Naive thymus-derived CD8-positive, alpha-beta T cell (primary cell): Measurements from ENCODE around the gene WAC. TPM values are rescaled to one million over a fixed set of nuclear protein-coding genes. Genes with fewer than 3 reads are reported as not detected.
"Not testable (repeated sequence)": the region's sequence is repeated elsewhere in the genome, so short reads cannot be mapped to it uniquely, and the experiment has no call there.

Experiments used
- ATAC-seq, 2 donors: fragments of 150-1000 bp; cut with Tn5 transposase in 1 of 2; sonication (Bioruptor Pico), chemical (Tn5 transposase) in 1 of 2; 1 replicate in 1 of 2; 2 replicates in 1 of 2; pipeline ENCODE4 v1.10.0; 2021; ENCODE audit warnings: mild to moderate bottlenecking in 2 of 2, moderate library complexity in 2 of 2
- POLR2A ChIA-PET: fragments of 350-600 bp; sonication (Branson Sonifier 250); formaldehyde crosslinking; loops from one replicate; lab custom pipeline; 2021; ENCODE audit warnings: antibody characterized with exemption; lab: Charles Lee
- DNase-seq, 10 donors: peaks; one replicate each; pipeline versions ENCODE4 v3.0.0 to v3.0.0-alpha.2; 2020 to 2022
- H3K27ac Mint-ChIP-seq, 10 donors: one replicate each; pipeline ENCODE4 v1.8.0; 2020 to 2022; ENCODE audit warnings: mild to moderate bottlenecking in 10 of 10, mixed read lengths in 10 of 10, moderate library complexity in 4 of 10, inconsistent platforms in 1 of 10
- H3K27me3 Mint-ChIP-seq, 5 donors: one replicate each; pipeline ENCODE4 v1.8.0; 2021 to 2022; ENCODE audit warnings: mixed read lengths in 5 of 5
- H3K36me3 Mint-ChIP-seq, 3 donors: one replicate each; pipeline ENCODE4 v1.8.0; 2020 to 2022; ENCODE audit warnings: mixed read lengths in 3 of 3, mild to moderate bottlenecking in 2 of 3, inconsistent platforms in 1 of 3
- H3K4me1 Mint-ChIP-seq, 4 donors: one replicate each; pipeline ENCODE4 v1.8.0; 2021 to 2022; ENCODE audit warnings: mixed read lengths in 4 of 4
- H3K4me3 Mint-ChIP-seq, 10 donors: one replicate each; pipeline ENCODE4 v1.8.0; 2020 to 2022; ENCODE audit warnings: mild to moderate bottlenecking in 10 of 10, mixed read lengths in 10 of 10, moderate library complexity in 6 of 10, inconsistent platforms in 1 of 10
- H3K9me3 Mint-ChIP-seq, 9 donors: one replicate each; pipeline ENCODE4 v1.8.0; 2020 to 2022; ENCODE audit warnings: mixed read lengths in 9 of 9, mild to moderate bottlenecking in 3 of 9, inconsistent platforms in 1 of 9, moderate library complexity in 1 of 9
- polyA plus RNA-seq, 3 donors: library from polyadenylated mRNA; unstranded; fragments of 300-500 nt; fragmentation: Illumina TruSeq; gene quantifications; one replicate each; pipeline ENCODE4 v1.2.3, GENCODE V29; 2021
- total RNA-seq, 8 experiments: library from RNA in 2 of 8; stranded (reverse) in 2 of 8; gene quantifications; one replicate each; pipeline ENCODE4 v1.2.3 and lab custom pipeline; 2021 to 2026

Gene WAC
- total and polyA plus RNA-seq, 5 experiments from 2014 or later: 84.2 to 213 (median 108) TPM

GRCh38 chr10:28594406-28594805, 61.5 kb downstream of the WAC start:
- H3K27me3 Mint-ChIP-seq: no peaks in the 10 kb centered on the region
- H3K9me3 Mint-ChIP-seq: no peaks in the 10 kb centered on the region
- DNase-seq (peak in 9 of 10 donors; percentile 12 to 89 (median 67)), ATAC-seq (peak; percentile 98 to 99)
- peaks cover 34 to 63% (median 59%) of the 10 kb centered on the region in 4 donors for H3K4me1 Mint-ChIP-seq
- peak overlapping the region in 9 of 10 donors; percentile 29 to 81 (median 61) for H3K4me3 Mint-ChIP-seq
- POLR2A ChIA-PET: interaction anchor here (0.5 to 0.8 kb wide), 2 partner anchors 62 to 257 kb away, joined by 3 to 5 read pairs; no protein-coding TSS in a partner anchor
- H3K27ac Mint-ChIP-seq: peak overlapping the region in 9 of 10 donors; percentile 2 to 66 (median 25)
- H3K36me3 Mint-ChIP-seq: peaks cover 19 to 70% (median 43%) of the 10 kb centered on the region in 3 donors

GRCh38 chr10:28595613-28596012, 62.7 kb downstream of the WAC start:
- DNase-seq (no peak), ATAC-seq (no peak)
- POLR2A ChIA-PET: no interaction called here
- Mint-ChIP-seq H3K36me3 (peaks cover 17 to 69% (median 39%) of the 10 kb centered on the region in 3 donors), H3K4me3 (peak overlapping the region in 4 of 10 donors; percentile 1 to 41 (median 28)), H3K27me3 (no peaks in the 10 kb centered on the region), H3K4me1 (peaks cover 36 to 71% (median 68%) of the 10 kb centered on the region in 4 donors), H3K27ac (peak overlapping the region in 2 of 10 donors; percentile 13 to 68), H3K9me3 (no peaks in the 10 kb centered on the region)

GRCh38 chr10:28600056-28600455, 67.1 kb downstream of the WAC start:
- DNase-seq: no peak
- H3K4me3 Mint-ChIP-seq: no peak overlapping the region

GRCh38 chr10:28601012-28601411, 68.1 kb downstream of the WAC start:
- ATAC-seq (no peak), DNase-seq (no peak)
- Mint-ChIP-seq H3K27me3 (no peaks in the 10 kb centered on the region), H3K9me3 (no peaks in the 10 kb centered on the region), H3K36me3 (peaks cover 7 to 70% (median 18%) of the 10 kb centered on the region in 3 donors), H3K27ac (peak overlapping the region in 1 of 10 donors; percentile 74), H3K4me1 (peaks cover 42 to 77% (median 71%) of the 10 kb centered on the region in 4 donors), H3K4me3 (no peak overlapping the region)
- POLR2A ChIA-PET: no interaction called here

More at GRCh38 chr10:28600056-28600455, 67.1 kb downstream of the WAC start:
- Mint-ChIP-seq H3K4me1 (peaks cover 44 to 74% (median 69%) of the 10 kb centered on the region in 4 donors), H3K27ac (peak overlapping the region in 1 of 10 donors; percentile 44), H3K9me3 (no peaks in the 10 kb centered on the region), H3K36me3 (peaks cover 7 to 73% (median 23%) of the 10 kb centered on the region in 3 donors), H3K27me3 (no peaks in the 10 kb centered on the region)
- POLR2A ChIA-PET: no interaction called here
- ATAC-seq: no peak

- Mint-ChIP-seq H3K4me3 (peak overlapping the region in 1 of 10 donors; percentile 32), H3K4me1 (peaks cover 25 to 67% (median 63%) of the 10 kb centered on the region in 4 donors), H3K27ac (peak overlapping the region in 7 of 10 donors; percentile 1 to 87 (median 28)), H3K27me3 (no peaks in the 10 kb centered on the region), H3K9me3 (no peaks in the 10 kb centered on the region), H3K36me3 (peaks cover 0 to 77% (median 14%) of the 10 kb centered on the region in 3 donors)
- DNase-seq (no peak), ATAC-seq (no peak)
- POLR2A ChIA-PET: no interaction called here
These were observed 71.9 kb downstream of the WAC start for GRCh38 chr10:28604567-28605536.

- peak overlapping the region in 8 of 10 donors; percentile 3 to 83 (median 44) for H3K27ac Mint-ChIP-seq
- ATAC-seq: no peak
These were observed 73.7 kb downstream of the WAC start for GRCh38 chr10:28606568-28606967.

GRCh38 chr10:28609636-28610035, 76.7 kb downstream of the WAC start:
- not testable (repeated sequence) for DNase-seq, H3K9me3 Mint-ChIP-seq, H3K27me3 Mint-ChIP-seq, H3K4me3 Mint-ChIP-seq, ATAC-seq
- peak overlapping the region in 3 of 10 donors; percentile 19 to 65 (median 44) for H3K27ac Mint-ChIP-seq
- H3K36me3 Mint-ChIP-seq: peaks cover 10 to 86% (median 36%) of the 10 kb centered on the region in 3 donors
- peaks cover 17 to 47% (median 41%) of the 10 kb centered on the region in 4 donors for H3K4me1 Mint-ChIP-seq
- POLR2A ChIA-PET: interaction anchor here (0.7 kb wide), 1 partner anchor 178 kb away, joined by 3 read pairs; no protein-coding TSS in a partner anchor

More at GRCh38 chr10:28606568-28606967, 73.7 kb downstream of the WAC start:
- no peak for DNase-seq
- Mint-ChIP-seq H3K36me3 (peaks cover 1 to 82% (median 19%) of the 10 kb centered on the region in 3 donors), H3K27me3 (no peaks in the 10 kb centered on the region), H3K4me3 (no peak overlapping the region), H3K4me1 (peaks cover 22 to 66% (median 60%) of the 10 kb centered on the region in 4 donors), H3K9me3 (no peaks in the 10 kb centered on the region)
- POLR2A ChIA-PET: no interaction called here

- Mint-ChIP-seq H3K27ac (peak overlapping the region in 5 of 10 donors; percentile 28 to 74 (median 57)), H3K4me1 (peaks cover 12 to 25% (median 15%) of the 10 kb centered on the region in 4 donors), H3K36me3 (peaks cover 11 to 89% (median 48%) of the 10 kb centered on the region in 3 donors), H3K4me3 (no peak overlapping the region), H3K9me3 (no peaks in the 10 kb centered on the region), H3K27me3 (no peaks in the 10 kb centered on the region)
- no peak for ATAC-seq
- DNase-seq: no peak
- POLR2A ChIA-PET: no interaction called here
These were observed 80.0 kb downstream of the WAC start for GRCh38 chr10:28612877-28613276.

GRCh38 chr10:28616514-28616913, 83.6 kb downstream of the WAC start:
- Mint-ChIP-seq H3K4me3 (no peak overlapping the region), H3K27me3 (no peaks in the 10 kb centered on the region), H3K4me1 (peaks cover 4 to 9% (median 5%) of the 10 kb centered on the region in 4 donors), H3K36me3 (peaks cover 13 to 87% (median 43%) of the 10 kb centered on the region in 3 donors), H3K9me3 (no peaks in the 10 kb centered on the region), H3K27ac (no peak overlapping the region)
- DNase-seq: no peak
- POLR2A ChIA-PET: no interaction called here
- ATAC-seq: no peak

- POLR2A ChIA-PET: no interaction called here
- no peaks in the 10 kb centered on the region for H3K27me3 Mint-ChIP-seq
- ATAC-seq (no peak), DNase-seq (no peak)
- peaks cover under 1 to 10% (median 3%) of the 10 kb centered on the region in 4 donors for H3K4me1 Mint-ChIP-seq
- H3K36me3 Mint-ChIP-seq: peaks cover 6 to 70% (median 24%) of the 10 kb centered on the region in 3 donors
- no peaks in the 10 kb centered on the region for H3K9me3 Mint-ChIP-seq
- H3K27ac Mint-ChIP-seq: peak overlapping the region in 2 of 10 donors; percentile 53 to 82
- H3K4me3 Mint-ChIP-seq: no peak overlapping the region
These were observed 86.5 kb downstream of the WAC start for GRCh38 chr10:28619455-28619854.

GRCh38 chr10:28620251-28620650, 87.3 kb downstream of the WAC start:
- POLR2A ChIA-PET: no interaction called here
- H3K4me3 Mint-ChIP-seq: no peak overlapping the region
- H3K4me1 Mint-ChIP-seq: peaks cover 2 to 11% (median 4%) of the 10 kb centered on the region in 4 donors
- peak overlapping the region in 6 of 10 donors; percentile 26 to 82 (median 54) for H3K27ac Mint-ChIP-seq
- DNase-seq (no peak), ATAC-seq (no peak)
- peaks cover 3 to 62% (median 18%) of the 10 kb centered on the region in 3 donors for H3K36me3 Mint-ChIP-seq
- H3K27me3 Mint-ChIP-seq: no peaks in the 10 kb centered on the region
- H3K9me3 Mint-ChIP-seq: no peaks in the 10 kb centered on the region

- ATAC-seq (no peak), DNase-seq (no peak)
- Mint-ChIP-seq H3K36me3 (peaks cover 3 to 36% (median 7%) of the 10 kb centered on the region in 3 donors), H3K9me3 (no peaks in the 10 kb centered on the region), H3K27me3 (peaks cover 0 to 15% (median 3%) of the 10 kb centered on the region in 5 donors), H3K4me1 (peaks cover 2 to 12% (median 9%) of the 10 kb centered on the region in 4 donors), H3K27ac (peak overlapping the region in 3 of 10 donors; percentile 7 to 58 (median 12)), H3K4me3 (no peak overlapping the region)
- POLR2A ChIA-PET: no interaction called here
These were observed 90.6 kb downstream of the WAC start for GRCh38 chr10:28623483-28623882.
